ENCODE results near the gene RNF157.
"Not testable (repeated sequence)": the region's sequence is repeated elsewhere in the genome, so short reads cannot be mapped to it uniquely, and the experiment has no call there.

The RNF157 gene

DNA sequence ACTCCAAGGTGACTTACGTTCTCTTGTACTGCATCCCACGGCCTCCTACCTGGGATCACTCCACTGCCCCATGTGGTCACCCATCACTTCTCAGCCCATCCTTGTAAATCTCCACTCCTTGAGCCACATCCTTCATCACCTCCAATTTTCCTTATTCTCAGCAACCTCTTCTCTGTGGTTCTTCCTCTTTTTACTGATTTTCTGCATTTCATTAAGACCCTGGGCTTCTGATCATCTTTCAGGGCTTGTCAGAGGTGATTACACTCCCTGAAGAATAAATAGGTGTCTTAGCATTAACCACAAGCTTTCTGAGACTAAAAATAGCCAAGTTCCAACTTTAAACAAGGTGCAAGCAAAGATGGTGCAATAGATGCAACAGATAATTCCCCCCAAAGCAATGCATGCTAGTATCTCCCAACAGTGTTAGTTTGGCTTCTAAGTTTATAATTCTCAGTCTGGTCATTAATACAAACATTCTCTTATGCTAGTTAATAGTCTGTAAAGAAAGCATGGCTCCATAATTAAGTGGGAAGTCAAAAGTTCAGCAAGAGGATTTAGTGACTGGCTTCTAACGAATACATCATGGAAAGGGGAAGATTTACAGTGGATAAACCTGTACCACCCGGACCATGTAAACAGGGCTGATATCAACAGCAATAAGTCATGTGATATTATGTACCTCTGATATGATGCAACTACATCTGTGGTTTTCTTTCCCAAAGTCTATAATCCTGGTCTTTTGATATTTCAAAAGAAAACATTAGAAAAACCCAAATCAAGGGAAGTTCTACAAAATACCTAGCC, 51.9 kb downstream of the RNF157 start:
- DNase-seq = no peak

DNA sequence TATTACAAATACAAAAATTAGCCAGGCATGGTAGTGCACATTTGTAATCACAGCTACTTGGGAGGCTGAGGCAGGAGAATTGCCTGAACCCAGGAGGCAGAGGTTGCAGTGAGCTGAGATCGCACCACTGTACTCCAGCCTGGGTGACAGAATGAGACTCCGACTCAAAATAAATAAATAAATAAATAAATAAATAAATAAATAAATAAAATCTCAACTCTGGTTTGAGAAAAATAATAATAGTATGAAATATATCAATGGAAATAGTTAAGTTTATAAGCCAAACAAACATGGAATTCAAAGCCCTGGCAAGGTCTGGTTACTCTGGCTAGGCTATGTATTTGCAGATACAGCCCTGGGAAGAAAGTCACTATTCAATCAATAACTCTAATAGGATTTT, 53.5 kb downstream of the RNF157 start:
- not testable (repeated sequence) for DNase-seq

DNA sequence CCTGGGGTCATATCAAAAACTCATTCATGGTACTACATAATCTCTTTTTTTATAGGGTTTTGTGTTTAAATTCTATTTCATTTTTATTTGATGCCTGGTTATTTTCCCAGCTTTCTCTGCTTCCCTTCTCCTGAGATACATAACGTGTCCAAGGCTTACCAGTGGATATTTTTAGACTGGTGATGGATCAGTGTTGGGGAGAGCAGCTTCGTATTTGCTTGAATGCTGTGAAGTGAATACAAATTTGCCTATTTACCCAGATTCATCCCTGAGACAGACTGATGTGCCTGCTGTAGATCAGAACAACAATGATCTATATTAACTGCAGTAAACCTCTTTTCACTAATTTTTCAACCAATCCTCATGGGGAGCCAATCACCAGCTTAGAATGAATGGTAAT, 56.0 kb downstream of the RNF157 start:
- no peak for DNase-seq

DNA sequence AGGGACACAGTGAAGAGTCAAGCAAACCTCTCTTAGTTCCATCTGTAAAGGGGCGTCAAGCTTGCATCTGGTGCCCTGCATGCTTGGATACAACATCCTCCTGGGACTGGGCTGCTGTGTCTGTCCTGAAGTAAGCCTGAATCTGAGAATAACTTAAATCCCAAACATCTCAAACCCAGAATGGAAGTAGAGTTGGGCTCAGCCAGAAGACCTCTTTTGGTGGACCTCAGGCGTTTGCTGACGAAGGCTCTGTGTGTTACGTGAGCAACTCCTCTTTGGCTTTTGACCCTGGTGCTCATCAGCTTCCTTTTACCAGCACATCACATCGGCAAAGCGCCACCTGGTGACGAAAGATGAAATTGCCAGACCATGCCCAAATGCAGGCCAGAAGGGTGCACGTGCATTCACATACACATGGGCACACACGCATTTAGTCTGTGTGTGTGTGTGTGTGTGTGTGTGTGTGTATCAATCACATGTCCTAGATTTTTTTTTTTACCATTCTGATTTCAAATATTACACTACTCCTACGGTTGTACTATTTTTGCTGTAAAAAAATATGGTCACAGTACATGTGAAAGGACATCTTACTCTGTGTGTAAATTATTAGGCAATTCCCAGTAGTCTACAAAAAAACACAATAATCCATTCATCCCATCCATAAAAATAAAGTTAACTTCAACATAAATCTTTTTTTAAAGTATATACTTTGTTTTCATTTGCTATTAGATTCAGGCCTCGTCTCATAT, 58.1 kb downstream of the RNF157 start:
- DNase-seq = peak; percentile 82 to 92

DNA sequence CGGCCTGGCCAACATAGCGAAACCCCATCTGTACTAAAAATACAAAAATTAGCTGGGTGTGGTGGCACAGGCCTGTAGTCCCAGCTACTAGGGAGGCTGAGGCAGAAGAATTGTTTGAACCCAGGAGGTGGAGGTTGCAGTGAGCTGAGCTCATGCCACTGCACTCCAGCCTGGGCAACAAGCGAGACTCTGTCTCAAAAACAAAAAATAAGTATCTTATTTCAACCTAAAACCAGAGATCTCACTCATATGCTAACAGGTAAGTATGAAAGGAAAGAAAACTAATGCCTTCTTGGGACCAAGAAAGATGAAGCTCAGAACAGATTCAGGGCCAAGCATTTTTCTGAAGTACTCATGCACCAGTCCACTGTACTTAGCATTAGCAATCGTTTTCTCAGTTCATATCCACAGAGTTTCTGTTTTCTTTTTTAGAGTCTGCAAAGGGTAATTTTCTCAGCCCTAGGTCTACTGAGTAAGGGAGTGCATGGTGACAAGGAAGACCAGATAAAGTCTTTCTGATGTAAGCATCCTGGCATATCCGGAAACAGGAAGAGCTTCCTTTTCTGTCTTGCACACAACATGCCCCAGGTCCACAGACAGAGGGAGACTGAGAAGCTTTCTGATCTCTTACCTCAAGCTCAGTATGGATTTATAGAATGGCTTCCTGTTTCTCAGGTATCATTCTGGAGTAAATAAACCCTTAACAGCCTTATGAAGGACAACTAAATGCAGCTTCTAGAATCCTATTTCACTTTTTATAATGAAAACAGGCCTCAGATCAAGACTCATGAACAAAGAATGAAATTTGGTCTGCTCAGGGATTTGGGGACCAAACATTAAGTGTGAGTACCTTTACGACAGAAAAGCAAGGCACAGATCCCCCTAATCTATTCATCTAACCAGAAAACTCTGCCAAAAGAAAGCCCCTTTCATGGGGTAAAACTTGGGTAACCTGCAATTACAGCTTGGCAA, 60.5 kb downstream of the RNF157 start:
- no peak for DNase-seq

GRCh38 chr17:76178124-76178523, 62.2 kb downstream of the RNF157 start:
- DNase-seq = no peak

DNA sequence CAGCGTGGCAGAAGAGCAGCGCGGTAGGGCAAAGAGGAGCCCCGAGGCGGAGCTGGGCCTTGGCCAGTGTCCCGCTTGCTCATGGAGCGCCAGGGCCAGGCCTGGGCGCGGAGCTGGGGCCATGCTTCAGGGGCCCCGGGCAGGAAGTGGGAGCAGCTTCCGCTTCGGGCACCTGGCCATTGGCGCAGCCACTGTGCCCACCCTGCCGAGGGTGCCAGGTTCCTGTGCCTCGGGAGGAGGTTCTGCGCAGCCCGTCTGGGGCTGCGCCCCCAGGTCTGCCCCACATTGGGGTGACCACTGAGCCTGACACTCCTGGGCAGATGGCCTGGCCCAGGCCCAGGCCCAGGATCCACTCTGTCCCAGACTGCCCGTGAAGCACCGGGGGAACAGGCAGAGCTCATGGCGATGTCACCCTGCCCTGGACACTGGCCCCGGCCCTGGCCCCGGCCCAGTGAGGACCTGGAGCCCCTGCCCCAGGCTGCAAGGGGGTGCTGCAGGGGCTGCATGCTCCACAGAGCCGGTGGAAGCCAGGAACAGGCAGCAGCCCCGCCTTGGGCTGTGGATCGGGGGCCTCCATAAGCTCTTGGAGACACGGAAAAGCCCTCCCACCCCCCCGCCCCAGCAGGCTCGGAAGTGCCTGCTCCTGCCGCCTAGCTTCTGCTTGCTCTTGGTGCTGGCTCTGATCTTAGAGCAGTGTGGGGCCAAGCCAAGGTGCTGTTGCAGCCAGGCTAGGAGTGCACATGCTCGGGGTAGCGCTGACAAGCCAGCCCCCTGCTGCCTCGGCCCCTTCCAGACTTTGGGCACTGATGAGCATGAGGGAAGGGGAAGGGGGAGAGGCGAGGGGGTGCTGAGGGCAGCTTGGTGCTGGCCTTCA, 63.4 kb downstream of the RNF157 start:
- no peak for DNase-seq

GRCh38 chr17:76174037-76174436, 66.3 kb downstream of the RNF157 start:
- no peak for DNase-seq

- DNase-seq = no peak
Observed at GRCh38 chr17:76173474-76173873, 66.8 kb downstream of the RNF157 start.

DNA sequence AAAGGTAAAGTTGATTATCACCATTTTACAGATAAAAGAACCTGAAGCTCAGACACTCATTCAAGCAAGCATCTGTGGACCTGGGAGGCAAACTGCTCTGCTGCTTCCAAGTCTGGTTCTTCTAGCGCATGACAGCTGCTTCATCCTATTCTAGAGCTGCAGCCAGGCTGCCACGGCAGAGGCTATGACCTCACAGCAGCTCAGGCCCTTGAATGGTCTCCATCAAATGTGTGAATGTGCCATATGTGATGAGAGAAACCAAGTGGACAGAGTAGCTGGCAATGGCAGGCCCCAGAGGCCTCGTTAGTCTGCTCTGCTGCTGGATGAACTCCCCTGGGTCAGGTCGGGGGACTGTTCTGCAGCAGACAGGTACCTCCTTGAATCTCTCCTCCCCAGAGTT, 68.6 kb downstream of the RNF157 start:
- peak in 1 of 2 experiments; percentile 27 for DNase-seq

DNA sequence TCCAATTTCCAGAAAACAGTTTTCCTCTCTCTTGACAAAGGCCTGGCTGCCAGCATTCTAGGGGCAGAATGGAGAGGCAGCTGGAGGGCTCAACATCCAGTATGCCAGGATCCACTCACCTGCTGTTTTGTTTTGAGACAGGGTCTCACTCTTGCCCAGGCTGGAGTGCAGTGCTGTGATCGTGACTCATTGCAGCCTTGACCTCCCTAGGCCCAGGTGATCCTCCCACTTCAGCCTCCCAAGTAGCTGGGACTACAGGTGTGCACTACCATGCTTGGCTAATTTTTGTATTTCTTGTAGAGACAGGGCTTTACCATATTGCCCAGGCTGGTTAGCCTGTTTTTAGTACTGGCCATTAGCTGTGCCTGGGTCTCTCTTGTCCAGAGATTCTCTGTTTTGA, 70.2 kb downstream of the RNF157 start:
- no peak for DNase-seq

GRCh38 chr17:76166906-76167305, 73.4 kb downstream of the RNF157 start:
- DNase-seq = no peak

DNA sequence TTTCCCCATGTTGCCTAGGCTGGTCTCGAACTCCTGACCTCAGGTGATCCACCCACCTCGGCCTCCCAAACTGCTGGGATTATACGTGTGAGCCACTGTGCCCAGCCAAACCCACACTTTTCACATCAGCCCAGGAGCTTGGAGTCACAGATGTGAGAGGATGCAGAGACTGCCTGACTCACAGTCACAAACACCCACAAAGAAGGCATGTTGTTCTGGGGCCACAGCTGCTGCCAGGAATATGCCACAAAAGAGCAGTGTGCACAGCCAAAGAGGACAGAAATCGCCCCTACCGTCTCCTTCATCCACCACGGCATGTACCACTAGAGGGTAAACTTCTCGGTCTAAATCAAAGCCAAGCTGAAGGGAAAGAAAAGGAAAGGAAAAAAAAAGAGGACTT, 74.1 kb downstream of the RNF157 start:
- no peak for DNase-seq

- DNase-seq = no peak
Observed at GRCh38 chr17:76164331-76164730, 76.0 kb downstream of the RNF157 start.

- DNase-seq = no peak
Observed at GRCh38 chr17:76163919-76164318, 76.4 kb downstream of the RNF157 start.

GRCh38 chr17:76161619-76162266, 78.5 kb downstream of the RNF157 start:
- no peak for DNase-seq

- DNase-seq = no peak
Observed at GRCh38 chr17:76160896-76161528, 79.3 kb downstream of the RNF157 start.

DNA sequence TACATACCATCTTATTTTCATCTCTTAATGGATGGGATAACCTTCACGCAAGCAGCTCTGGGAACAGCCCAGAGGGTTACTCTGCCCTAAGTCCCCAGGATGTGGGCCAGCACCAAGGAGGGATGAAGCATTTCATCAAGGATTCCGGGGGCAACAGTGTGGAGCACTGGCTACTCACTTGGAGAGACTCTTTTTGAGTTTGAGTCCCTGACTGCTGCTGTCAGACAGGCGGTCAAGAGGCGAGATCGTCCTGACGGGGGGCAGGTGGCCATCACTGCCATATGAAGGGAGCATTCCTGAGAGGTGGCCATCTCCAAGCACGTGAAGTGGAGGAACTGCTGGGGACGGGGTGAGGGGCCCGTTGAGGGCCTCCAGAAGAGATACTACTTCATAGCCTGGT, 81.1 kb downstream of the RNF157 start:
- DNase-seq = no peak

DNA sequence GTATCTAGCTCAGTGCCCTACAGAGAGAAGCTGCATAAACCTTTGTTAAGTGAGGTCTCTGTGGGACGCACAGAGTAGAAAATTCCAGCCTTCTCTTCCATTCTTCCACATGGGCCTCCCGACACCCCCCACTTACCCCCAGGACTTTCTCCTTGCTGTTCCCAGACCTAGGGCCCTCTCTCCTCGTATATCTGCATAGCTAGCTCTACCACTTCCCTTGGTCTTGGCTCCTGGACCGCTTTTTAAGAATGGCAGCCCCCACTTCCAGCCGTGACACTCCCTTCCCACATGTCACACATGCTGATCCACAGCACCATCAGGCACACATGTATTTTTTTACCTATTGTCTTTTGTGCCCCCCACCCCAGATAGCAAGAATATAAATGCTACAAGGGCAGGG, 82.5 kb downstream of the RNF157 start:
- no peak for DNase-seq

GRCh38 chr17:76156662-76156991, 83.7 kb downstream of the RNF157 start:
- DNase-seq = no peak

DNA sequence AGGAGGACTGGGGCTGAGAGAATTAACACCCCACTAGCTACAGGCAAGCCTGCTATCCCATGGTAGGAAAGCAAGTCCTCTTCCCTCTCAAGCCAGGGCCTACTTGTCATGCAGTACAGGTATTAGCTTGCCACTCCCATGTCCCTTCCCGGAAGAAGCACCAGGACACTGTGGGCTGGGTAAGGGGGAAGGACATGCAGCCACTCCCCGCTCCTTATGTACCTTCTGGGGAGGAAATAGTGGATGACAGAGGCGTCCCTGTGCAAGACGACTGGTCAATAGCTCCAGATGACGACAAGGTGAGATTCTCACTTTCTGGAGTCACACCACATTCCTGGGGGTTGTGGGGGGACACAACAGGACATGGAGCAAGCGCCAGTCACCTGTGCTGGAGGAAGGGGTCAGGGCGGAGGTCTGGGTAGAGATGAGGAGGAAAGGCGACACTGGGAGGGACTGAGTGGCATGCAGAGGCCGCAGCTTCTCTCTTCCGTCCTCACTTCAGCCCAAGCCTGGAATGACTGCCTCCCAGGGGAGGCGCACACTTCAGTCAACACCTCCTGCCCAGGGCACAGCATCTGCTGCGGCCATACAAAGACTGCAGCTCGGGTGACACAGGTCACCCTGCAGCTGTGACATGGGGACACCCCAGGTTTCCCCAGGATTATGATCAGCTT, 84.2 kb downstream of the RNF157 start:
- DNase-seq = no peak

Measured in NCI-H446 (cell line).